HEK293 (cell line): ENCODE results near the gene TRIAP1.

Experiments used
- CTCF ChIA-PET: fragments of 350-600 bp; formaldehyde crosslinking; extraction: SDS; loops from one replicate; lab custom pipeline; 2021; ENCODE audit warnings: antibody characterized with exemption; lab: Yijun Ruan, JAX
- POLR2A ChIA-PET: fragments of 300-600 bp; formaldehyde crosslinking; extraction: SDS; loops from one replicate; lab custom pipeline; 2020; ENCODE audit warnings: antibody characterized with exemption, inconsistent platforms; lab: Yijun Ruan, JAX
- H3K27ac ChIP-seq: fragments of 200-500 bp; sonication (Bioruptor generic); 2 replicates; pipeline ENCODE4 v1.5.1; 2014; ENCODE audit warnings: low read depth, low read length, control low read depth, inconsistent platforms; ENCODE audit errors: extremely low read depth
- H3K36me3 ChIP-seq, 2 experiments: fragments of 200-500 bp in 1 of 2; sonication (Bioruptor generic) in 1 of 2; 1 replicate in 1 of 2; 2 replicates in 1 of 2; pipeline ENCODE4 v1.5.1; 2014 to 2017; ENCODE audit warnings: inconsistent platforms in 2 of 2, low read length in 2 of 2; ENCODE audit not compliant: control insufficient read depth in 2 of 2, insufficient read depth in 1 of 2
- H3K4me1 ChIP-seq: fragments of 200-500 bp; sonication (Bioruptor generic); 2 replicates; pipeline ENCODE4 v1.5.1; 2014; ENCODE audit warnings: mild to moderate bottlenecking, low read length, inconsistent platforms; ENCODE audit not compliant: control insufficient read depth, insufficient read depth
- H3K4me3 ChIP-seq: 2 replicates; pipeline ENCODE4 v1.5.1; 2011; ENCODE audit warnings: low read depth, mild to moderate bottlenecking, control low read depth, low read length, moderate library complexity
- H3K9me3 ChIP-seq: fragments of 200-500 bp; sonication (Bioruptor generic); 2 replicates; pipeline ENCODE4 v1.5.1; 2014; ENCODE audit warnings: low read depth, low read length, inconsistent platforms; ENCODE audit not compliant: control insufficient read depth, insufficient read depth
- CTCF ChIP-seq: fragments of 450-650 bp; formaldehyde crosslinking; IDR thresholded peaks from 2 replicates; pipeline ENCODE4 v1.5.1; 2016; ENCODE audit warnings: missing biosample characterization, missing genetic modification characterization
- FEZF1 ChIP-seq: fragments of 450-650 bp; formaldehyde crosslinking; IDR thresholded peaks from 2 replicates; pipeline ENCODE4 v1.5.1; 2016; ENCODE audit warnings: missing biosample characterization, missing genetic modification characterization
- GLI2 ChIP-seq: fragments of 450-650 bp; formaldehyde crosslinking; IDR thresholded peaks from 2 replicates; pipeline ENCODE4; 2017; ENCODE audit warnings: missing biosample characterization, missing genetic modification characterization, low read depth, borderline replicate concordance
- OVOL3 ChIP-seq: fragments of 450-650 bp; formaldehyde crosslinking; IDR thresholded peaks from 2 replicates; pipeline ENCODE4 v1.5.1; 2016; ENCODE audit warnings: missing biosample characterization, missing genetic modification characterization
- PRDM10 ChIP-seq: fragments of 450-650 bp; formaldehyde crosslinking; IDR thresholded peaks from 2 replicates; pipeline ENCODE4 v1.5.1; 2016; ENCODE audit warnings: missing biosample characterization, missing genetic modification characterization
- ZBTB10 ChIP-seq: fragments of 450-650 bp; formaldehyde crosslinking; IDR thresholded peaks from 2 replicates; pipeline ENCODE4 v1.5.1; 2016; ENCODE audit warnings: missing biosample characterization, missing genetic modification characterization
- ZFP41 ChIP-seq: fragments of 450-650 bp; formaldehyde crosslinking; IDR thresholded peaks from 2 replicates; pipeline ENCODE4 v1.5.1; 2016; ENCODE audit warnings: missing biosample characterization, missing genetic modification characterization, borderline replicate concordance
- ZNF10 ChIP-seq: fragments of 450-650 bp; formaldehyde crosslinking; IDR thresholded peaks from 2 replicates; pipeline ENCODE4 v1.5.1; 2017; ENCODE audit warnings: missing biosample characterization, missing genetic modification characterization
- ZNF174 ChIP-seq: fragments of 450-650 bp; formaldehyde crosslinking; IDR thresholded peaks from 2 replicates; pipeline ENCODE4 v1.5.0; 2017; ENCODE audit warnings: missing biosample characterization, mild to moderate bottlenecking, missing genetic modification characterization
- ZNF488 ChIP-seq: fragments of 450-650 bp; formaldehyde crosslinking; IDR thresholded peaks from 2 replicates; pipeline ENCODE4 v1.5.1; 2016; ENCODE audit warnings: missing biosample characterization, missing genetic modification characterization
- ZNF549 ChIP-seq: fragments of 450-650 bp; IDR thresholded peaks from 2 replicates; pipeline ENCODE4 v1.5.1; 2018; ENCODE audit warnings: missing biosample characterization, missing genetic modification characterization, mild to moderate bottlenecking, inconsistent platforms, moderate library complexity
- ZNF654 ChIP-seq: fragments of 450-650 bp; formaldehyde crosslinking; IDR thresholded peaks from 2 replicates; pipeline ENCODE4 v1.5.1; 2016; ENCODE audit warnings: low read depth, missing biosample characterization, missing genetic modification characterization
- ZNF660 ChIP-seq: fragments of 450-650 bp; IDR thresholded peaks from 2 replicates; pipeline ENCODE4 v1.5.1; 2018; ENCODE audit warnings: missing biosample characterization, mild to moderate bottlenecking, missing genetic modification characterization

Gene TRIAP1

GRCh38 chr12:120455302-120455701, 9.1 kb upstream of the TRIAP1 start (continued):
- no peak for TF ChIP-seq PRDM10 (tag by site-specific recombination)
- no peak for TF ChIP-seq FEZF1 (tag by site-specific recombination)
- TF ChIP-seq ZNF174 = no peak
- no peak for TF ChIP-seq OVOL3 (tag by site-specific recombination)
- TF ChIP-seq ZBTB10 (tag by site-specific recombination) = no peak

- POLR2A ChIA-PET = interaction anchor here (0.6 to 1.8 kb wide), 3 partner anchors 9 to 223 kb away, joined by 3 to 6 read pairs (median 6); no protein-coding TSS in a partner anchor
- CTCF ChIA-PET = interaction anchor here (0.8 to 3.2 kb wide), 8 partner anchors 10 to 128 kb away, joined by 3 to 12 read pairs (median 4); partner anchors contain the start of gene PLA2G1B
- TF ChIP-seq CTCF (tag by site-specific recombination) (peak; percentile 53; the same call in 1 of the 2 replicates), ZNF488 (tag by site-specific recombination) (no peak), ZNF10 (tag by site-specific recombination) (peak; percentile 73; the same call in 1 of the 2 replicates), GLI2 (no peak), ZFP41 (tag by site-specific recombination) (no peak), ZNF654 (0 out of 2 replicates have a peak, but pooled peaks have one; percentile 6), FEZF1 (tag by site-specific recombination) (no peak), ZNF660 (tag by site-specific recombination) (0 out of 2 replicates have a peak, but pooled peaks have one; percentile 20), ZNF549 (peak; percentile 79; the same call in 1 of the 2 replicates)
These were observed 7.8 kb upstream of the TRIAP1 start for GRCh38 chr12:120453977-120454376.

More at GRCh38 chr12:120453977-120454376, 7.8 kb upstream of the TRIAP1 start:
- no peaks in the 10 kb centered on the region for H3K9me3 ChIP-seq
- H3K36me3 ChIP-seq = peaks cover 72 to 84% of the 10 kb centered on the region in 2 experiments
- no peak overlapping the region for H3K4me3 ChIP-seq
- no peaks in the 10 kb centered on the region for H3K4me1 ChIP-seq
- no peak overlapping the region for H3K27ac ChIP-seq
